Adrenal gland (tissue), 12 donors: ENCODE measurements around the gene PPM1F. TPM values are rescaled to one million over a fixed set of nuclear protein-coding genes. Genes with fewer than 3 reads are reported as not detected.

ENCODE experiments used
- DNase-seq, 7 donors: peaks; one replicate each; pipeline ENCODE4 v3.0.0-alpha.2; 2019 to 2020
- H3K27ac ChIP-seq, 5 donors: fragments of 200-600 bp; sonication (generic) in 4 of 5; 1 replicate in 3 of 5; 2 replicates in 2 of 5; pipeline versions ENCODE4 v1.5.1 to v1.8.0; 2016 to 2020; ENCODE audit warnings: mild to moderate bottlenecking in 1 of 5
- H3K27me3 ChIP-seq: fragments of 200-600 bp; 2 replicates; pipeline ENCODE4 v1.8.0; 2021
- H3K36me3 ChIP-seq, 2 donors: fragments of 200-600 bp; replicated peaks in 1 of 2; 1 replicate in 1 of 2; 2 replicates in 1 of 2; pipeline versions ENCODE4 v1.5.1 to v1.8.0; 2018 to 2022
- H3K4me1 ChIP-seq, 2 donors: fragments of 200-600 bp; replicated peaks in 1 of 2; 1 replicate in 1 of 2; 2 replicates in 1 of 2; pipeline versions ENCODE4 v1.5.1 to v1.8.0; 2018 to 2021
- H3K4me3 ChIP-seq, 4 donors: fragments of 200-600 bp; sonication (generic) in 3 of 4; one replicate each; pipeline ENCODE4 v1.5.1; 2016 to 2018
- H3K9me3 ChIP-seq, 3 donors: fragments of 200-600 bp; sonication (generic) in 1 of 3; replicated peaks in 1 of 3; 1 replicate in 2 of 3; 2 replicates in 1 of 3; pipeline versions ENCODE4 v1.5.1 to v1.8.0; 2016 to 2021
- POLR2A ChIP-seq, 2 donors: fragments of 450-650 bp; IDR thresholded peaks; one replicate each; pipeline ENCODE4 v1.6.1; 2017; ENCODE audit warnings: antibody characterized with exemption in 2 of 2, mild to moderate bottlenecking in 2 of 2, moderate library complexity in 1 of 2
- WGBS, 4 donors: extraction: QIAGEN DNeasy Blood & Tissue Kit in 2 of 4; methylation state at CpG; one replicate each; pipeline versions ENCODE4 v1.1.5 to v1.1.7; 2013 to 2017; 5-methylcytosine and 5-hydroxymethylcytosine counted together
- intact Hi-C, 2 donors: fragments of 100-400 bp; cut with DNase I; formaldehyde crosslinking; loops; one replicate each; pipeline versions ENCODE4 v1.14.1 to v1.15.0; 2022 to 2023
- polyA plus RNA-seq, 3 donors: library from polyadenylated mRNA; stranded (reverse); fragments of 200-250 nt in 2 of 3; fragments of 350-450 nt in 1 of 3; fragmentation: Illumina TruSeq in 1 of 3; extraction: RNeasy Lipid Tissue Mini Kit (QIAGEN cat#74804) in 1 of 3; gene quantifications; one replicate each; pipeline ENCODE4 v1.2.3, GENCODE V29; 2013 to 2014
- total RNA-seq, 9 donors: library from RNA; depleted of rRNA in 4 of 9; stranded (reverse); fragments of >200 nt in 4 of 9; fragments of 120-200 nt in 1 of 9; fragmentation: NEBNext Ultra II Directional in 1 of 9; extraction: Animal tissue kit (Norgen Biotek cat#: 25700) in 1 of 9; gene quantifications; one replicate each; pipeline versions ENCODE4 v1.1.0 to v1.2.4, GENCODE V29; 2013 to 2023
- TF ChIP-seq, protein P1 (sequence below), 6 experiments: fragments of 450-650 bp in 4 of 6; fragments of 200-600 bp in 2 of 6; sonication (generic) in 1 of 6; IDR thresholded peaks; 1 replicate in 5 of 6; 2 replicates in 1 of 6; pipeline versions ENCODE4 v1.5.1 to v1.8.0; 2016 to 2021; ENCODE audit warnings: antibody characterized with exemption in 6 of 6, mild to moderate bottlenecking in 2 of 6, moderate library complexity in 1 of 6
- donor health status: healthy with polysubstance abuse.
- donor health status: Bipolar disorder and iron deficiency.
- donor health status: DM: yes; HTN: yes; CAD: no.
- donor health status: DM: no; HTN: no; CAD: no.
- donor health status: DM: no; HTN: no; CAD: no.
- donor health status: DM: yes; HTN: yes; CAD: no.

The PPM1F gene
- total and polyA plus RNA-seq, 12 donors = 9.9 to 60.6 (median 44.0) TPM

GRCh38 chr22:21975854-21976345 lies 23.3 kb upstream of the PPM1F start:
- H3K27ac ChIP-seq = no peak overlapping the region
- no peak for TF ChIP-seq POLR2A (IDR thresholded peaks at IDR 0.05)
- no peaks in the 10 kb centered on the region for H3K9me3 ChIP-seq
- 92 to 97% (median 95%) methylated on average over 3 to 5 of the region's 5 CpGs for WGBS, 4 donors
- H3K36me3 ChIP-seq = peaks cover 0 to 34% of the 10 kb centered on the region in 2 donors
- H3K4me1 ChIP-seq = peaks cover 0 to under 1% of the 10 kb centered on the region in 2 donors
- DNase-seq = no peak
- H3K4me3 ChIP-seq = no peak overlapping the region
- intact Hi-C loops = no loop called here
- H3K27me3 ChIP-seq = no peaks in the 10 kb centered on the region

DNA sequence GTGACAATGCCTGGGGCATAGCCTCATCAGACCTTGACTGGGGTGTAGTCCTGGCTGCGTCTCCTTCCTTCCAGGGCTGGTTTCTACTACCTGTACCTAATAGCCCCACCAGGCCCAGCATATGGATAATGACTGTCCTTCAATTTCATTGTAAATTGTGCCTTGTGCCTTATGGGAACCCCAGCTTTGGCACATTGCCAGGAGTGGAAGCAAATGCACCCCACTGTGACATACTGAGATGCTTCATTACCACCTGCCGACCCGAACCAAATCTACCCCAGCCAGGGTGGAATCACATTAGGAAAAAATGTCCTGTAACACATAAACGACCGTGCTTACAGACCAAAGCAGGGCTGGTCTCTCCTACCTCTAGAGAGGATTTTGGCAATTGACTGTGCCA lies 22.6 kb upstream of the PPM1F start:
- Histone ChIP-seq H3K4me1 (no peaks in the 10 kb centered on the region), H3K36me3 (peaks cover 0 to 40% of the 10 kb centered on the region in 2 donors), H3K27ac (no peak overlapping the region), H3K27me3 (no peaks in the 10 kb centered on the region), H3K4me3 (no peak overlapping the region), H3K9me3 (no peaks in the 10 kb centered on the region)
- no peak for TF ChIP-seq POLR2A (IDR thresholded peaks at IDR 0.05)
- TF ChIP-seq, protein P1, sequence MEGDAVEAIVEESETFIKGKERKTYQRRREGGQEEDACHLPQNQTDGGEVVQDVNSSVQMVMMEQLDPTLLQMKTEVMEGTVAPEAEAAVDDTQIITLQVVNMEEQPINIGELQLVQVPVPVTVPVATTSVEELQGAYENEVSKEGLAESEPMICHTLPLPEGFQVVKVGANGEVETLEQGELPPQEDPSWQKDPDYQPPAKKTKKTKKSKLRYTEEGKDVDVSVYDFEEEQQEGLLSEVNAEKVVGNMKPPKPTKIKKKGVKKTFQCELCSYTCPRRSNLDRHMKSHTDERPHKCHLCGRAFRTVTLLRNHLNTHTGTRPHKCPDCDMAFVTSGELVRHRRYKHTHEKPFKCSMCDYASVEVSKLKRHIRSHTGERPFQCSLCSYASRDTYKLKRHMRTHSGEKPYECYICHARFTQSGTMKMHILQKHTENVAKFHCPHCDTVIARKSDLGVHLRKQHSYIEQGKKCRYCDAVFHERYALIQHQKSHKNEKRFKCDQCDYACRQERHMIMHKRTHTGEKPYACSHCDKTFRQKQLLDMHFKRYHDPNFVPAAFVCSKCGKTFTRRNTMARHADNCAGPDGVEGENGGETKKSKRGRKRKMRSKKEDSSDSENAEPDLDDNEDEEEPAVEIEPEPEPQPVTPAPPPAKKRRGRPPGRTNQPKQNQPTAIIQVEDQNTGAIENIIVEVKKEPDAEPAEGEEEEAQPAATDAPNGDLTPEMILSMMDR (IDR thresholded peaks at IDR 0.05) = no peak
- WGBS, 4 donors = 90 to 97% (median 92%) methylated on average over 3 to 5 of the region's 5 CpGs
- DNase-seq = no peak
- intact Hi-C loops = no loop called here

DNA sequence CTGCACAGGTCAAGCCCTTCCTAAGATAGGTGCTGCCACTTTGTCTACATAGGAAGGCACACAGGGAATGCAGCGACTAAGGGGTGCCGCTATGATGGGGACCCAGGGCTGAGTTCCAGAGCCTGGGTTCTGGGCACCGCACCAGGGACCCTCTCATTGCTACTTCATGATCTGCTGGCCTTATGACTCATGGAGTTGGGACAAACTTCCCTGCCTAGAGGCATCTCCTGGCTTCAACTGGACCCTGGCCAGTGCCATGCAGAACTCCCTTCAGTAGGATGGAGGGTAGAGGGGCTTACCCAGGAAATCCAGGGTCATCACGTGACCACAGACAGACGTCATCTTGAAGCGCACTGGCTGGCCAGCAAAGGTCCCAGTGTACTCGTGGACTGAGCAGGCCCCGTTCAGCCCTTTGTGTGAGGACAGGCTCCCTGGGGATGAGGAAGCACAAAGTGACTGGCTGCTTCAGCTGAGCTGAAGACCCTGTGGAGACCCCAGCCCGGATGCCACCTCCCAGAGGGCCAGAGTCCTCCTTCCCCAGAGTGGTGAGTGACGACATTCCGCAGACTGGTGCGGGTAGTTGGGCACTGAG lies 21.5 kb upstream of the PPM1F start:
- TF ChIP-seq POLR2A (IDR thresholded peaks at IDR 0.05) = no peak
- TF ChIP-seq, protein P1 (IDR thresholded peaks at IDR 0.05) = no peak
- no peaks in the 10 kb centered on the region for H3K27me3 ChIP-seq
- 88 to 93% (median 92%) methylated on average over 9 to 12 of the region's 12 CpGs for WGBS, 4 donors
- DNase-seq = no peak
- H3K4me3 ChIP-seq = no peak overlapping the region
- no peaks in the 10 kb centered on the region for H3K9me3 ChIP-seq
- intact Hi-C loops = no loop called here
- H3K4me1 ChIP-seq = no peaks in the 10 kb centered on the region
- no peak overlapping the region for H3K27ac ChIP-seq
- H3K36me3 ChIP-seq = peaks cover 0 to 52% of the 10 kb centered on the region in 2 donors

GRCh38 chr22:21972806-21973205 lies 20.2 kb upstream of the PPM1F start:
- intact Hi-C loops = no loop called here
- no peak for DNase-seq
- Histone ChIP-seq H3K27me3 (no peaks in the 10 kb centered on the region), H3K36me3 (peaks cover 0 to 65% of the 10 kb centered on the region in 2 donors), H3K9me3 (no peaks in the 10 kb centered on the region), H3K4me1 (no peaks in the 10 kb centered on the region), H3K27ac (no peak overlapping the region), H3K4me3 (no peak overlapping the region)
- WGBS, 4 donors = 58 to 93% (median 83%) methylated on average over 1 to 6 of the region's 6 CpGs
- TF ChIP-seq POLR2A (IDR thresholded peaks at IDR 0.05) = no peak
- TF ChIP-seq, protein P1 (IDR thresholded peaks at IDR 0.05) = no peak

GRCh38 chr22:21972293-21972779 lies 19.7 kb upstream of the PPM1F start:
- WGBS, 4 donors = 69 to 79% (median 73%) methylated on average over 7 of the region's 7 CpGs
- TF ChIP-seq POLR2A (IDR thresholded peaks at IDR 0.05) = no peak
- TF ChIP-seq, protein P1 (IDR thresholded peaks at IDR 0.05) = peak; percentile 31 to 67 (median 53)
- Histone ChIP-seq H3K27ac (no peak overlapping the region), H3K4me3 (no peak overlapping the region), H3K36me3 (peaks cover 0 to 70% of the 10 kb centered on the region in 2 donors), H3K4me1 (no peaks in the 10 kb centered on the region), H3K27me3 (no peaks in the 10 kb centered on the region), H3K9me3 (no peaks in the 10 kb centered on the region)
- intact Hi-C loops = no loop called here
- DNase-seq = peak in 1 of 7 donors; percentile 43
